Testis (tissue), 2 donors: ENCODE measurements around the gene RSPO4.

Source experiments
- CTCF ChIP-seq, 3 experiments: fragments of 450-650 bp in 2 of 3; fragments of 200-600 bp in 1 of 3; sonication (generic) in 1 of 3; IDR thresholded peaks; one replicate each; pipeline ENCODE4 v1.5.1; 2016 to 2019; ENCODE audit warnings: antibody characterized with exemption in 3 of 3, mild to moderate bottlenecking in 2 of 3, moderate library complexity in 1 of 3
- POLR2A ChIP-seq: fragments of 450-650 bp; IDR thresholded peaks from one replicate; pipeline ENCODE4 v1.6.1; 2017; ENCODE audit warnings: antibody characterized with exemption, mild to moderate bottlenecking, moderate library complexity

GRCh38 chr20:913306-913849, 88.7 kb downstream of the RSPO4 start:
- TF ChIP-seq CTCF (IDR thresholded peaks at IDR 0.05) (no peak), POLR2A (no peak)
